Vagina (tissue), 2 donors: Measurements from ENCODE around the gene NRG3.
"Not testable (repeated sequence)": the region's sequence is repeated elsewhere in the genome, so short reads cannot be mapped to it uniquely, and the experiment has no call there.

ENCODE experiments used
- CTCF ChIP-seq, 3 experiments: fragments of 450-650 bp in 2 of 3; fragments of 200-600 bp in 1 of 3; sonication (generic) in 1 of 3; IDR thresholded peaks; one replicate each; pipeline ENCODE4 v1.5.1; 2017 to 2019; ENCODE audit warnings: antibody characterized with exemption in 3 of 3, mild to moderate bottlenecking in 2 of 3, moderate library complexity in 2 of 3
- POLR2A ChIP-seq, 2 donors: fragments of 450-650 bp; IDR thresholded peaks; one replicate each; pipeline ENCODE4 v1.6.1; 2017; ENCODE audit warnings: antibody characterized with exemption in 2 of 2, mild to moderate bottlenecking in 2 of 2, moderate library complexity in 2 of 2

- TF ChIP-seq CTCF, POLR2A (IDR thresholded peaks at IDR 0.05): not testable (repeated sequence)
Measured at GRCh38 chr10:82678451-82678850, 803.5 kb downstream of the NRG3 start.
